ENCODE measurements around the gene HMGA1. TPM values are rescaled to one million over a fixed set of nuclear protein-coding genes. Genes with fewer than 3 reads are reported as not detected.

Gene HMGA1
- total RNA-seq, 1 experiment from 2014 or later = 154 TPM

DNA sequence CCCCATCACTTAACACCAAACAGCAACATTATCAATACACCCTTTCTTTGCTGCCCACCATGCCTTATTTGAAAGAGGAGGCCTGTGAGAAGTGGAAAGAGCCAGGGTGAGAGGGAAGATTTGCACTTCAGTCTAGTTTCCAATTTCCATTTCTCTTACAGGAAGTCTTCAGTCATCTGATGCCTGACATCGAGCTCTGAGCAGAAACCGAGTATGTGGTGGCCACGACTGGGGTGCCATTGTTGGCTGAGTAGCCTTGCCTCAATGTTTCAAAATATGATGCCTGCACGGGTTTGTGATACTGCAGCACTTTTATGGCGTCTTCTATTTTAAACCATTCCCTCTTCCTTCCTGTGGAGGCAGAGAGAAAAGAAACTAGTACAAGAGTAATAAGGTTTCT, 51.9 kb downstream of the HMGA1 start:
- intact Hi-C loops (cut with micrococcal nuclease) = no loop called here
- no peak for DNase-seq (ENCODE audit: unreplicated experiment)
- ChIA-PET POLR2A (no interaction called here), CTCF (no interaction called here)
- no TSS peak for BruUV-seq (replicated peaks)
- H3K4me1 Mint-ChIP-seq (ENCODE audit: insufficient read depth, unreplicated experiment) = no peaks in the 10 kb centered on the region
- H3K9me3 Mint-ChIP-seq (ENCODE audit: unreplicated experiment) = no peaks in the 10 kb centered on the region
- H3K27ac Mint-ChIP-seq (ENCODE audit: low read depth, unreplicated experiment) = no peak overlapping the region
- TF ChIP-seq, protein P1, sequence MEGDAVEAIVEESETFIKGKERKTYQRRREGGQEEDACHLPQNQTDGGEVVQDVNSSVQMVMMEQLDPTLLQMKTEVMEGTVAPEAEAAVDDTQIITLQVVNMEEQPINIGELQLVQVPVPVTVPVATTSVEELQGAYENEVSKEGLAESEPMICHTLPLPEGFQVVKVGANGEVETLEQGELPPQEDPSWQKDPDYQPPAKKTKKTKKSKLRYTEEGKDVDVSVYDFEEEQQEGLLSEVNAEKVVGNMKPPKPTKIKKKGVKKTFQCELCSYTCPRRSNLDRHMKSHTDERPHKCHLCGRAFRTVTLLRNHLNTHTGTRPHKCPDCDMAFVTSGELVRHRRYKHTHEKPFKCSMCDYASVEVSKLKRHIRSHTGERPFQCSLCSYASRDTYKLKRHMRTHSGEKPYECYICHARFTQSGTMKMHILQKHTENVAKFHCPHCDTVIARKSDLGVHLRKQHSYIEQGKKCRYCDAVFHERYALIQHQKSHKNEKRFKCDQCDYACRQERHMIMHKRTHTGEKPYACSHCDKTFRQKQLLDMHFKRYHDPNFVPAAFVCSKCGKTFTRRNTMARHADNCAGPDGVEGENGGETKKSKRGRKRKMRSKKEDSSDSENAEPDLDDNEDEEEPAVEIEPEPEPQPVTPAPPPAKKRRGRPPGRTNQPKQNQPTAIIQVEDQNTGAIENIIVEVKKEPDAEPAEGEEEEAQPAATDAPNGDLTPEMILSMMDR (IDR thresholded peaks at IDR 0.05; ENCODE audit: unreplicated experiment) = no peak
- peaks cover 51% of the 10 kb centered on the region for H3K36me3 Mint-ChIP-seq (ENCODE audit: insufficient read depth, unreplicated experiment)
- no peak overlapping the region for H3K4me3 Mint-ChIP-seq (ENCODE audit: unreplicated experiment)
- no peaks in the 10 kb centered on the region for H3K27me3 Mint-ChIP-seq (ENCODE audit: insufficient read depth, unreplicated experiment)

DNA sequence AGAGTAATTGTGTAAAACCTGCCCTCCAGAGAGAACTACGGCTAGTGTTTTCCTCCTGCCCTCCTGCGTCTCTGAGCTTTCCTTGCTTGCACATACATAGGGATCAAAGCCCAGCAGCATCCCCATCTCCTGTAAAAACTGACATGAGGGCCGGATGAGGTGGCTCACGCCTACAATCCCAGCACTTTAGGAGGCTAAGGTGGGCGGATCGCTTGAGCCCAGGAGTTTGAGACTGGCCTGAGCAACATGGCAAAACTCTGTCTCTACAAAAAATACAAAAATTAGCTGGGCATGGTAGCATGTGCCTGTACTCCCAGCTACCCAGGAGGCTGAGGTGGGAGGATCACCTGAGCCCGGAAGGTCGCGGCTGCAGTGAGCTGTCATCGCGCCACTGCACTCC, 52.5 kb downstream of the HMGA1 start:
- BruUV-seq (replicated peaks) = no TSS peak
- TF ChIP-seq, protein P1 (IDR thresholded peaks at IDR 0.05; ENCODE audit: unreplicated experiment) = no peak
- CTCF ChIA-PET = interaction anchor here (1.7 kb wide), 1 partner anchor 39 kb away, joined by 5 read pairs; no protein-coding TSS in a partner anchor

DNA sequence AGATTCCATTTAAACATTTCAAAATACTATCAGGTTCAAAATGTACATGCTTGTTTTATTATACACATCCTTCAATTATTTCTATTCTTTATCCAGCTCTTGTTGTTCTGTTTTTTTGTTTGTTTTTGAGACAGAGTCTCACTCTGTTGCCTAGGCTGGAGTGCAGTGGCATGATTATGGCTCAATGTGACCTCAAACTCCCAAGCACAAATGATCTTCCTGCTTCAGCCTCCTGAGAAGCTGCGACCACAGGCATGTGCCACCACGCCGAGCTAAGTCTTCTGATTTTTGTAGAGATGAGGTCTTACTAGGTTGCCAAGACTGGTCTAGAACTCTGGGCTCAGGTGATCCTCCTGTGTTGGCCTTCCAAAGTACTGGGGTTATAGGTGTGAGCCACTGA, 56.3 kb downstream of the HMGA1 start:
- Mint-ChIP-seq H3K36me3 (ENCODE audit: insufficient read depth, unreplicated experiment) (peaks cover 55% of the 10 kb centered on the region), H3K4me1 (ENCODE audit: insufficient read depth, unreplicated experiment) (no peaks in the 10 kb centered on the region), H3K9me3 (ENCODE audit: unreplicated experiment) (no peaks in the 10 kb centered on the region), H3K4me3 (ENCODE audit: unreplicated experiment) (no peak overlapping the region), H3K27me3 (ENCODE audit: insufficient read depth, unreplicated experiment) (no peaks in the 10 kb centered on the region), H3K27ac (ENCODE audit: low read depth, unreplicated experiment) (no peak overlapping the region)
- BruUV-seq (replicated peaks) = no TSS peak
- TF ChIP-seq, protein P1 (IDR thresholded peaks at IDR 0.05; ENCODE audit: unreplicated experiment) = no peak
- ChIA-PET POLR2A (interaction anchor here (0.6 kb wide), 1 partner anchor 85 kb away, joined by 3 read pairs; no protein-coding TSS in a partner anchor), CTCF (interaction anchor here (0.8 kb wide), 1 partner anchor 167 kb away, joined by 3 read pairs; no protein-coding TSS in a partner anchor)
- no peak for DNase-seq (ENCODE audit: unreplicated experiment)
- intact Hi-C loops (cut with micrococcal nuclease) = no loop called here

More for the DNA sequence above, 52.5 kb downstream of the HMGA1 start:
- Mint-ChIP-seq H3K9me3 (ENCODE audit: unreplicated experiment) (no peaks in the 10 kb centered on the region), H3K27ac (ENCODE audit: low read depth, unreplicated experiment) (no peak overlapping the region), H3K4me3 (ENCODE audit: unreplicated experiment) (no peak overlapping the region), H3K27me3 (ENCODE audit: insufficient read depth, unreplicated experiment) (no peaks in the 10 kb centered on the region), H3K4me1 (ENCODE audit: insufficient read depth, unreplicated experiment) (no peaks in the 10 kb centered on the region), H3K36me3 (ENCODE audit: insufficient read depth, unreplicated experiment) (peaks cover 51% of the 10 kb centered on the region)
- POLR2A ChIA-PET = no interaction called here
- intact Hi-C loops (cut with micrococcal nuclease) = no loop called here
- no peak for DNase-seq (ENCODE audit: unreplicated experiment)

DNA sequence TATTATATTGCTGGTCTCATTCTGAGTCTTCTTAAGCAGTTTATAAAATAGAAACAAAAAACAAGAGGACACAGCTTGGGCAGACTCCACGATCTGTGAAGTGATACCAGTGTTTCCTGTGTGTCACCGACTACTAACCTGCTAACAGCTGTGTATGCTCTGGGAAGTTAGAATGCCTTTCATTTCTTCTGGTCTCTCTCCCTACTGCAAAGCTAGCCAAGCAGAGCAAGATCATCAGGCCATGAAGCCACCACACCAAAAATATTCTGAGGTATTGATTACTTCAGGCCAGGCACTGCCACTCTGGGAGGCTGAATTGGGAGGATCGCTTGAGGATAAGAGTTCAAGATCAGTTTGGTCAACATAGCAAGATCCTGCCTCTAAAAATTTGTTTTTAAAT, 59.0 kb downstream of the HMGA1 start:
- no peaks in the 10 kb centered on the region for H3K4me1 Mint-ChIP-seq (ENCODE audit: insufficient read depth, unreplicated experiment)
- TF ChIP-seq, protein P1 (IDR thresholded peaks at IDR 0.05; ENCODE audit: unreplicated experiment) = no peak
- H3K36me3 Mint-ChIP-seq (ENCODE audit: insufficient read depth, unreplicated experiment) = peaks cover 35% of the 10 kb centered on the region
- no peak for DNase-seq (ENCODE audit: unreplicated experiment)
- H3K4me3 Mint-ChIP-seq (ENCODE audit: unreplicated experiment) = no peak overlapping the region
- ChIA-PET CTCF (interaction anchor here (0.8 kb wide), 1 partner anchor 312 kb away, joined by 3 read pairs; no protein-coding TSS in a partner anchor), POLR2A (interaction anchor here (0.6 kb wide), 1 partner anchor 293 kb away, joined by 4 read pairs; no protein-coding TSS in a partner anchor)
- H3K27ac Mint-ChIP-seq (ENCODE audit: low read depth, unreplicated experiment) = no peak overlapping the region
- no peaks in the 10 kb centered on the region for H3K9me3 Mint-ChIP-seq (ENCODE audit: unreplicated experiment)
- intact Hi-C loops (cut with micrococcal nuclease) = no loop called here
- no TSS peak for BruUV-seq (replicated peaks)
- no peaks in the 10 kb centered on the region for H3K27me3 Mint-ChIP-seq (ENCODE audit: insufficient read depth, unreplicated experiment)

Small RNA genes lying within 50 kb of the gene (microRNA-seq; reads per million reads assigned to microRNA genes)
- gene MIR6835 = not detected

Other genes starting within 250 kb of the HMGA1 start
- gene GRM4, start 90.8 kb upstream of the HMGA1 start, total RNA-seq (2022) = not detected in 2 replicates
- 12.0 and 25.7 TPM in 2 replicates for gene SMIM29, start 12.1 kb downstream of the HMGA1 start, total RNA-seq (2022)
- 22.4 and 23.6 TPM in 2 replicates for gene NUDT3, start 155.8 kb downstream of the HMGA1 start, total RNA-seq (2022)
- gene RPS10, start 189.2 kb downstream of the HMGA1 start, total RNA-seq (2022) = 1,490 and 1,644 TPM in 2 replicates
- not detected in 2 replicates for gene PACSIN1, start 229.2 kb downstream of the HMGA1 start, total RNA-seq (2022)